Measurements from ENCODE around the gene LYPD6. TPM values are rescaled to one million over a fixed set of nuclear protein-coding genes. Genes with fewer than 3 reads are reported as not detected.

LYPD6 gene
- total RNA-seq, 4 donors from 2014 or later = 0.79 to 1.2 (median 1.1) TPM; not detected in 1

- 68 to 70% methylated on average over 6 of the region's 6 CpGs for WGBS, 2 donors
- intact Hi-C loops (cut with DNase I; ENCODE audit: low total_unique reads) = no loop called here
- TF ChIP-seq POLR2A (IDR thresholded peaks at IDR 0.05) (no peak), CTCF (IDR thresholded peaks at IDR 0.05) (no peak)
- DNase-seq (ENCODE audit: low spot score in 2 of 2) = no peak
- H3K4me3 ChIP-seq (ENCODE audit: low read depth, poor library complexity, severe bottlenecking) = no peak overlapping the region
Observed at GRCh38 chr2:149410701-149411484, 80.5 kb downstream of the LYPD6 start.

GRCh38 chr2:149413487-149413886 lies 83.1 kb downstream of the LYPD6 start:
- intact Hi-C loops (cut with DNase I; ENCODE audit: low total_unique reads) = no loop called here
- no peak for DNase-seq (ENCODE audit: low spot score in 2 of 2)
- WGBS, 2 donors = 94 to 97% methylated on average over 2 of the region's 2 CpGs
- TF ChIP-seq CTCF (IDR thresholded peaks at IDR 0.05) = no peak
- TF ChIP-seq POLR2A (IDR thresholded peaks at IDR 0.05) = no peak
- H3K4me3 ChIP-seq (ENCODE audit: low read depth, poor library complexity, severe bottlenecking) = no peak overlapping the region

GRCh38 chr2:149415086-149415485 lies 84.7 kb downstream of the LYPD6 start:
- intact Hi-C loops (cut with DNase I; ENCODE audit: low total_unique reads) = no loop called here

GRCh38 chr2:149418065-149418464 lies 87.7 kb downstream of the LYPD6 start:
- intact Hi-C loops (cut with DNase I; ENCODE audit: low total_unique reads) = no loop called here
- WGBS, 2 donors = 68 to 72% methylated on average over 5 of the region's 5 CpGs
- no peak for DNase-seq (ENCODE audit: low spot score in 2 of 2)
- no peak overlapping the region for H3K4me3 ChIP-seq (ENCODE audit: low read depth, poor library complexity, severe bottlenecking)
- TF ChIP-seq CTCF (IDR thresholded peaks at IDR 0.05) (no peak), POLR2A (IDR thresholded peaks at IDR 0.05) (no peak)

More at GRCh38 chr2:149415086-149415485, 84.7 kb downstream of the LYPD6 start:
- TF ChIP-seq CTCF (IDR thresholded peaks at IDR 0.05) (no peak), POLR2A (IDR thresholded peaks at IDR 0.05) (no peak)
- no peak overlapping the region for H3K4me3 ChIP-seq (ENCODE audit: low read depth, poor library complexity, severe bottlenecking)
- DNase-seq (ENCODE audit: low spot score in 2 of 2) = no peak
- 54 to 57% methylated on average over 1 of the region's 1 CpG for WGBS, 2 donors

GRCh38 chr2:149420053-149420963 lies 89.9 kb downstream of the LYPD6 start:
- no peak for DNase-seq (ENCODE audit: low spot score in 2 of 2)
- intact Hi-C loops (cut with DNase I; ENCODE audit: low total_unique reads) = no loop called here
- H3K4me3 ChIP-seq (ENCODE audit: low read depth, poor library complexity, severe bottlenecking) = no peak overlapping the region
- 88 to 89% methylated on average over 13 of the region's 13 CpGs for WGBS, 2 donors
- TF ChIP-seq CTCF (IDR thresholded peaks at IDR 0.05) (no peak), POLR2A (IDR thresholded peaks at IDR 0.05) (no peak)
